Measurements from ENCODE around the gene VARS1.

GRCh38 chr6:31776485-31776988 lies 19.0 kb downstream of the VARS1 start:
- TF ChIP-seq, protein P1, sequence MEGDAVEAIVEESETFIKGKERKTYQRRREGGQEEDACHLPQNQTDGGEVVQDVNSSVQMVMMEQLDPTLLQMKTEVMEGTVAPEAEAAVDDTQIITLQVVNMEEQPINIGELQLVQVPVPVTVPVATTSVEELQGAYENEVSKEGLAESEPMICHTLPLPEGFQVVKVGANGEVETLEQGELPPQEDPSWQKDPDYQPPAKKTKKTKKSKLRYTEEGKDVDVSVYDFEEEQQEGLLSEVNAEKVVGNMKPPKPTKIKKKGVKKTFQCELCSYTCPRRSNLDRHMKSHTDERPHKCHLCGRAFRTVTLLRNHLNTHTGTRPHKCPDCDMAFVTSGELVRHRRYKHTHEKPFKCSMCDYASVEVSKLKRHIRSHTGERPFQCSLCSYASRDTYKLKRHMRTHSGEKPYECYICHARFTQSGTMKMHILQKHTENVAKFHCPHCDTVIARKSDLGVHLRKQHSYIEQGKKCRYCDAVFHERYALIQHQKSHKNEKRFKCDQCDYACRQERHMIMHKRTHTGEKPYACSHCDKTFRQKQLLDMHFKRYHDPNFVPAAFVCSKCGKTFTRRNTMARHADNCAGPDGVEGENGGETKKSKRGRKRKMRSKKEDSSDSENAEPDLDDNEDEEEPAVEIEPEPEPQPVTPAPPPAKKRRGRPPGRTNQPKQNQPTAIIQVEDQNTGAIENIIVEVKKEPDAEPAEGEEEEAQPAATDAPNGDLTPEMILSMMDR (IDR thresholded peaks at IDR 0.05) = no peak
- TF ChIP-seq POLR2A (IDR thresholded peaks at IDR 0.05) = no peak

Measured in testis (tissue), 2 donors.